GM19043 (cell line): ENCODE data around the gene SPO11.

Source experiments
- ATAC-seq: cut with Tn5 transposase; IDR thresholded peaks from one replicate; pipeline ENCODE4 v1.9.1; 2021; ENCODE audit warnings: low read depth; ENCODE audit not compliant: unreplicated experiment

SPO11 gene

GRCh38 chr20:57309544-57310115 lies 20.0 kb upstream of the SPO11 start:
- ATAC-seq, result no peak

- no peak for ATAC-seq
These were observed 18.6 kb upstream of the SPO11 start for GRCh38 chr20:57310821-57311514.

GRCh38 chr20:57312138-57312537 lies 17.5 kb upstream of the SPO11 start:
- no peak for ATAC-seq

DNA sequence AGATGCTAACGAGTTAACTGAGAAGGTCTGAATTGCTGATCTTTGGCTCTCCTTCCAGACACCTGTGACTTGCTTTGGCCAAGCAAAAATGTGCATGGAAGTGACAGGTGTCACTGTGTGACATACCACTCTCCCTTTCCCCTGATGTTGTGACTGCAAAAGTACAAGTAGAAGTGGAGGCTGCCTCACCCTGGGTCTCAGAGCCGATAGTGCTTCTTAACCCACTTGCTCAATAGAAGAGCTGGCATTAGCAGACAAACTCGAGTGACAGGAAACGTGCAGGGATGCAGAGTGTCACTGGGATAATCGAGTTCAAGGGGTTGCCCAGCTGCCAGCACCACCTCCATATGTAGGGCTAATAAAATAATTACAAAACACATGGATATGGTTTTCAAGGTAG lies 16.4 kb upstream of the SPO11 start:
- ATAC-seq, result no peak

DNA sequence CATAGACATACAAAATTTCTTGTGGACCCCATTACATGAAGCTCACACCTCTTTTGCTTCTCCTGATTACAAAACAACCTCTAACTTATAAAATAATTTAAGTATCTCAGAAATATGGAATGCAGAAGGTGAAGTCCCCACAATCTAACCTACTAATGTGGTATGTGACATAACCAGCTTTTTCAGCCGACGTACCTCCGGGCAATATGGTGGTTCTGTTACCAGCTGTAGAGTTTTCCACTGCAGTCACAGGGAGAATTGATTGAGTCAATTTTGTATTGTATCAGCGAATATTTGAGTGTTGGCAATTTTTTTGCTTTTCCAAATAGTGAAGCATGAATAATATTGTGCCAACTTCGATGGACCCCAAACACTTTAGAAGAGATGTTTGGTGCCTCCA lies 15.7 kb upstream of the SPO11 start:
- ATAC-seq, result no peak

GRCh38 chr20:57315083-57315975 lies 14.3 kb upstream of the SPO11 start:
- no peak for ATAC-seq

- ATAC-seq, result no peak
These were observed 13.6 kb upstream of the SPO11 start for GRCh38 chr20:57315976-57316480.

GRCh38 chr20:57316795-57317201 lies 12.8 kb upstream of the SPO11 start:
- no peak for ATAC-seq

- no peak for ATAC-seq
These were observed 12.3 kb upstream of the SPO11 start for GRCh38 chr20:57317316-57317788.

GRCh38 chr20:57317789-57318371 lies 11.7 kb upstream of the SPO11 start:
- no peak for ATAC-seq

DNA sequence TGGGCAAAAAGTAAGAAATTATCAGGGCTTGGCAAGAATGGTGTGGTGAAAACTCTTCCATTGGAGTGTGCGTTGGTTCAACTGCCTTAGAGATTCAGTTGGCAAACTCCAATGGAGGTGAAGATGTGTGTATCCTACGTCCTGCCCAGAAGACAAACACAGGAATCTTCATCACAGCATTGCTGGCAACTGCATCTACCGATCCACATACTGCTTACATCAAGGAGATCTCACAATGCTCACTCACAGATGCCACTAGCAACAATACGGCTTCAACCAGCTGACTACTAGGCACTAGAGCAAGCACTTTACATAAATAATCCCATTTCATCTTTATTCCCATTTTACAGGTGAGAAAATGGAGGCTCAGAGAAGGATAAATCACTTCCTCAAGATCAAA lies 10.0 kb upstream of the SPO11 start:
- no peak for ATAC-seq

DNA sequence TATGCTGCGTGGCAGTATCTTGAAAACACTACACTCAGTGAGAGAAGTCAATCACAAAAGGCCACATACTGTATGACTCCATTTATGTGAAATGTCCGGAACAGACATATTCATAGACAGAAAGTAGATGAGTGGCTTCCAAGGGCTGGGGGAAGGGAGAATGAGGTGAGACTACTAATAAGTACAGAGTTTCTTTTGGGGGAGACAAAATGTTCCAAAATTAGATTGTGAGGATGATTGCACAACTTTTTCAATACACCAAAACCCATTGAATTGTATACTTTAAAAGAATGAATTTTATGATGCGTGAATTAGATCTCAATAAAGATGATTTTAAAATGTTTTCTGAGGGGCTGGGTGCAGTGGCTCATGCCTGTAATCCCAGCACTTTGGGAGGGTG lies 9.2 kb upstream of the SPO11 start:
- ATAC-seq, result no peak

GRCh38 chr20:57321142-57321541 lies 8.5 kb upstream of the SPO11 start:
- no peak for ATAC-seq

DNA sequence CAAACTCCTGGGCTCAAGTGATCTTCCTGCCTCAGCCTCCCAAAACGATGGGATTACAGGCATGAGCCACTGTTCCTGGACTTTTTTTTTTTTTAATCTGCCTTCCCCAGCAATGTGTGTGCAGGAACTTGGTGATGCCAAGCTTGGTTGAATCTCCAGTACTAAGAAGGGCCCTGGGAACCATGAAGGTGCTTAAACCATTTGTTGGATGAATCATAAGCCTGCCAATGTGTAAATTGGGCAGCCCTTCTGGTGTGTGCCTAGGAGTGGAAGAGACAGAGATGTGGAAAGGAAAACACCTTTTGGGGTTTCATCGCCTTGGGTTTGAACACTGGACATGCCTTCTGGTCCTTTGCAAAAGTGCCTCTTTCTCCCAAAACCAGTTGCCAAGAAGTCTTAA lies 7.1 kb upstream of the SPO11 start:
- ATAC-seq, result no peak

- no peak for ATAC-seq
These were observed 6.6 kb upstream of the SPO11 start for GRCh38 chr20:57323034-57323433.

- no peak for ATAC-seq
These were observed 3.8 kb upstream of the SPO11 start for GRCh38 chr20:57325632-57326356.

DNA sequence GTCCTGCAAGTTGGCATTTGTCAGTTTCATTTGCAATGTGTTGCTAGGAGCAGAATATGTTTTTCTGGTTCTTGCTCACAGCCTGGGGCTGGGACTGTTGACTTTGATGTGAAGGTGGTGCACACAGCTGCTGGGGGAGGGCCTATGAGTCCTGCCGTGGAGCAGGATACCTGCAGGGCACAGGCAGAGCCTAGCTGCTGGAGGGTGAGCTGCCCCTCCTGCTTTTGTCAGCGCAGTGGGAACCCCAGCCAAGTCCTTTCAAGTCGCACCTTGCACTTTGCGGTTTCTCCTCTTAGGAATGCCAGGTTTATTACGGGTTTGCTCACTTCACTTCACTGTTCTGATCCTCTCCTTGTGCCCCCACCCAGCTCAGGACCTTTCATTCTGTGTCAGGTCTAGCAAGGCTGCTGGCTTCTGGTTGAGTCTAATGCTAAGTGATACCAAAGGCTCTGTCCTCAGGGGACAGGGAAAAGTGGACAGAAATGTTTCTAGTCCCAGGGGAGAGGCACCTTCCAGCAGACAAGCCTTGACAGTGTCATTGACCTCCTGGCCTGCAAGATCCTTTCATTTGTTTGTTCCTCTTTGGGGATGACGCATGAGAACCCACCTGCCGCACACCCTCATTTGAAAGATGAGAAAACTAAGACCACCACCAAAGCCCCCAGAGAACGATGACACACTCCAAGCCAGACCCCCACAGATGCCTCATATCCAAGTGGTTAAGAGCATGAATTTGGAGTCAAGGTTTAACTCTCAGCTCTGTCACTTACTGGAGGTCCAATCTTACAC lies 2.7 kb upstream of the SPO11 start:
- ATAC-seq, result no peak

DNA sequence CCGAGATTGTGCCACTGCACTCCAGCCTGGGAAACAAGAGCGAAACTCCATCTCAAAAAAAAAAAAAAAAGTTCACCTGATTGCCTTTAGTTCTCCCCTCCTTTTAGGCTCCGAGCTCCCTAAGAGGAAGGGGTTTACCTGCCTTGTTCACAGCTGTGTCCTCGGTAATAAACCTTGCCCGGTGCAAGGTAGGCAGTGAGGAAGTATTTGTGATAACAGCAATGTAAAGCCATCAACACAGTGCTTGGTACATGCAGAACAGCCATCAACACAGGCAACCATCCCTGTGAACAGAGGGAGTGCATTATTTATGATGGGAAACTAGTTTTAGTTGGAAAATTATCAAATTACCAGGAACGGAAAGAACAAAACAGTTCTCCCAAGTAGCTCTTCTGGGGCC lies 1.8 kb upstream of the SPO11 start:
- ATAC-seq, result no peak

DNA sequence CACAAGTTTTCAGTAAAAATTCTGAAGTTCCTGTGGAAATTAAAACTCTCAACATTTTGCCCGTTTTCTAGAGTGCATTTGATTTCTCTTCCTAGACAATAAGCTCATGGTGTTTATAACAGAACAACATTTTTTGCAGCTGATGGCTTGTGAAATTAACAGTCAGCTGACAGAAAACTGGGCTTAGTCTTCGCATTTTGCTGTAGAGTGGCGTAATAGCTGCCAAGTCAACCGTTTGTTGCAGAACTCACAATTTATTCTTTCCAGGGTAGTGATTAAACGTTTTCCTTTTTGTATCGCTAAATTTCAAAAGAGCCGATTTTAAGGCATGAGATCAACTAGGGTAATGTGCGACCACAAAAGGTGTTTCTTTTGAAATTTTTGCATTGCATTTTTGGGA lies 1.4 kb downstream of the SPO11 start:
- no peak for ATAC-seq
